HEK293 (cell line): ENCODE results near the gene SPATA4.

ENCODE experiments used
- CTCF ChIA-PET: fragments of 350-600 bp; formaldehyde crosslinking; extraction: SDS; loops from one replicate; lab custom pipeline; 2021; ENCODE audit warnings: antibody characterized with exemption; lab: Yijun Ruan, JAX
- POLR2A ChIA-PET: fragments of 300-600 bp; formaldehyde crosslinking; extraction: SDS; loops from one replicate; lab custom pipeline; 2020; ENCODE audit warnings: antibody characterized with exemption, inconsistent platforms; lab: Yijun Ruan, JAX
- H3K27ac ChIP-seq: fragments of 200-500 bp; sonication (Bioruptor generic); 2 replicates; pipeline ENCODE4 v1.5.1; 2014; ENCODE audit warnings: low read depth, low read length, control low read depth, inconsistent platforms; ENCODE audit errors: extremely low read depth
- H3K36me3 ChIP-seq, 2 experiments: fragments of 200-500 bp in 1 of 2; sonication (Bioruptor generic) in 1 of 2; 1 replicate in 1 of 2; 2 replicates in 1 of 2; pipeline ENCODE4 v1.5.1; 2014 to 2017; ENCODE audit warnings: inconsistent platforms in 2 of 2, low read length in 2 of 2; ENCODE audit not compliant: control insufficient read depth in 2 of 2, insufficient read depth in 1 of 2
- H3K4me1 ChIP-seq: fragments of 200-500 bp; sonication (Bioruptor generic); 2 replicates; pipeline ENCODE4 v1.5.1; 2014; ENCODE audit warnings: mild to moderate bottlenecking, low read length, inconsistent platforms; ENCODE audit not compliant: control insufficient read depth, insufficient read depth
- H3K4me3 ChIP-seq: 2 replicates; pipeline ENCODE4 v1.5.1; 2011; ENCODE audit warnings: low read depth, mild to moderate bottlenecking, control low read depth, low read length, moderate library complexity
- H3K9me3 ChIP-seq: fragments of 200-500 bp; sonication (Bioruptor generic); 2 replicates; pipeline ENCODE4 v1.5.1; 2014; ENCODE audit warnings: low read depth, low read length, inconsistent platforms; ENCODE audit not compliant: control insufficient read depth, insufficient read depth
- KLF10 ChIP-seq: fragments of 450-650 bp; IDR thresholded peaks from 2 replicates; pipeline ENCODE4 v1.5.1; 2018; ENCODE audit warnings: missing biosample characterization, mild to moderate bottlenecking, missing genetic modification characterization
- MZF1 ChIP-seq: fragments of 450-650 bp; formaldehyde crosslinking; IDR thresholded peaks from 2 replicates; pipeline ENCODE4 v1.5.1; 2017; ENCODE audit warnings: missing biosample characterization, missing genetic modification characterization, borderline replicate concordance
- SALL2 ChIP-seq: fragments of 450-650 bp; formaldehyde crosslinking; IDR thresholded peaks from 2 replicates; pipeline ENCODE4 v1.5.0; 2017; ENCODE audit warnings: missing biosample characterization, mild to moderate bottlenecking, missing genetic modification characterization, borderline replicate concordance
- SP7 ChIP-seq: fragments of 450-650 bp; formaldehyde crosslinking; IDR thresholded peaks from 2 replicates; pipeline ENCODE4 v1.5.1; 2016; ENCODE audit warnings: missing biosample characterization, missing genetic modification characterization
- ZBTB1 ChIP-seq: fragments of 450-650 bp; formaldehyde crosslinking; IDR thresholded peaks from 2 replicates; pipeline ENCODE4 v1.5.1; 2016; ENCODE audit warnings: missing biosample characterization, missing genetic modification characterization
- ZNF114 ChIP-seq: fragments of 450-650 bp; formaldehyde crosslinking; IDR thresholded peaks from 2 replicates; pipeline ENCODE4 v1.5.0; 2017; ENCODE audit warnings: missing biosample characterization, missing genetic modification characterization
- ZNF16 ChIP-seq: fragments of 450-650 bp; formaldehyde crosslinking; IDR thresholded peaks from 2 replicates; pipeline ENCODE4 v1.5.1; 2016; ENCODE audit warnings: low read depth, missing biosample characterization, missing genetic modification characterization
- ZNF175 ChIP-seq: fragments of 450-650 bp; formaldehyde crosslinking; IDR thresholded peaks from 2 replicates; pipeline ENCODE4 v1.5.1; 2016; ENCODE audit warnings: missing biosample characterization, missing genetic modification characterization
- ZNF266 ChIP-seq: fragments of 450-650 bp; formaldehyde crosslinking; IDR thresholded peaks from 2 replicates; pipeline ENCODE4 v1.5.1; 2016; ENCODE audit warnings: missing biosample characterization, missing genetic modification characterization, low read depth
- ZNF302 ChIP-seq: fragments of 450-650 bp; formaldehyde crosslinking; IDR thresholded peaks from 2 replicates; pipeline ENCODE4 v1.5.1; 2016; ENCODE audit warnings: missing biosample characterization, missing genetic modification characterization, low read depth
- ZNF366 ChIP-seq: fragments of 450-650 bp; formaldehyde crosslinking; conservative IDR thresholded peaks from 2 replicates; pipeline ENCODE4 v1.5.1; 2016; ENCODE audit warnings: missing biosample characterization, missing genetic modification characterization
- ZNF501 ChIP-seq: fragments of 450-650 bp; formaldehyde crosslinking; IDR thresholded peaks from 2 replicates; pipeline ENCODE4 v1.5.1; 2016; ENCODE audit warnings: missing biosample characterization, missing genetic modification characterization
- ZNF510 ChIP-seq: fragments of 450-650 bp; formaldehyde crosslinking; IDR thresholded peaks from 2 replicates; pipeline ENCODE4 v1.5.1; 2018; ENCODE audit warnings: mild to moderate bottlenecking, missing genetic modification characterization, missing biosample characterization; ENCODE audit not compliant: insufficient replicate concordance
- ZNF544 ChIP-seq: fragments of 450-650 bp; formaldehyde crosslinking; IDR thresholded peaks from 2 replicates; pipeline ENCODE4 v1.5.0; 2017; ENCODE audit warnings: missing biosample characterization, missing genetic modification characterization
- ZNF558 ChIP-seq: fragments of 450-650 bp; formaldehyde crosslinking; IDR thresholded peaks from 2 replicates; pipeline ENCODE4 v1.5.1; 2016; ENCODE audit warnings: missing biosample characterization, missing genetic modification characterization
- ZNF768 ChIP-seq: fragments of 450-650 bp; formaldehyde crosslinking; IDR thresholded peaks from 2 replicates; pipeline ENCODE4 v1.5.1; 2018; ENCODE audit warnings: missing biosample characterization, mild to moderate bottlenecking, missing genetic modification characterization
- ZSCAN23 ChIP-seq: fragments of 450-650 bp; formaldehyde crosslinking; IDR thresholded peaks from 2 replicates; pipeline ENCODE4 v1.5.1; 2016; ENCODE audit warnings: missing biosample characterization, missing genetic modification characterization
- TF ChIP-seq, protein P1 (sequence below): fragments of 450-650 bp; formaldehyde crosslinking; IDR thresholded peaks from 2 replicates; pipeline ENCODE4 v1.5.1; 2016; ENCODE audit warnings: missing biosample characterization, missing genetic modification characterization, low read depth
- TF ChIP-seq, protein P2 (sequence below): fragments of 450-650 bp; formaldehyde crosslinking; IDR thresholded peaks from 2 replicates; pipeline ENCODE4 v1.5.1; 2016; ENCODE audit warnings: missing biosample characterization, missing genetic modification characterization
- TF ChIP-seq, protein P3 (sequence below): fragments of 450-650 bp; formaldehyde crosslinking; IDR thresholded peaks from 2 replicates; pipeline ENCODE4 v1.5.1; 2016; ENCODE audit warnings: missing biosample characterization, missing genetic modification characterization
- TF ChIP-seq, protein P4 (sequence below): fragments of 450-650 bp; formaldehyde crosslinking; conservative IDR thresholded peaks from 2 replicates; pipeline ENCODE4 v1.5.1; 2016; ENCODE audit warnings: low read depth, missing biosample characterization, missing genetic modification characterization
- TF ChIP-seq, protein P5 (sequence below): fragments of 450-650 bp; IDR thresholded peaks from 2 replicates; pipeline ENCODE4 v1.5.1; 2018; ENCODE audit warnings: missing biosample characterization, mild to moderate bottlenecking, missing genetic modification characterization

The SPATA4 gene

DNA sequence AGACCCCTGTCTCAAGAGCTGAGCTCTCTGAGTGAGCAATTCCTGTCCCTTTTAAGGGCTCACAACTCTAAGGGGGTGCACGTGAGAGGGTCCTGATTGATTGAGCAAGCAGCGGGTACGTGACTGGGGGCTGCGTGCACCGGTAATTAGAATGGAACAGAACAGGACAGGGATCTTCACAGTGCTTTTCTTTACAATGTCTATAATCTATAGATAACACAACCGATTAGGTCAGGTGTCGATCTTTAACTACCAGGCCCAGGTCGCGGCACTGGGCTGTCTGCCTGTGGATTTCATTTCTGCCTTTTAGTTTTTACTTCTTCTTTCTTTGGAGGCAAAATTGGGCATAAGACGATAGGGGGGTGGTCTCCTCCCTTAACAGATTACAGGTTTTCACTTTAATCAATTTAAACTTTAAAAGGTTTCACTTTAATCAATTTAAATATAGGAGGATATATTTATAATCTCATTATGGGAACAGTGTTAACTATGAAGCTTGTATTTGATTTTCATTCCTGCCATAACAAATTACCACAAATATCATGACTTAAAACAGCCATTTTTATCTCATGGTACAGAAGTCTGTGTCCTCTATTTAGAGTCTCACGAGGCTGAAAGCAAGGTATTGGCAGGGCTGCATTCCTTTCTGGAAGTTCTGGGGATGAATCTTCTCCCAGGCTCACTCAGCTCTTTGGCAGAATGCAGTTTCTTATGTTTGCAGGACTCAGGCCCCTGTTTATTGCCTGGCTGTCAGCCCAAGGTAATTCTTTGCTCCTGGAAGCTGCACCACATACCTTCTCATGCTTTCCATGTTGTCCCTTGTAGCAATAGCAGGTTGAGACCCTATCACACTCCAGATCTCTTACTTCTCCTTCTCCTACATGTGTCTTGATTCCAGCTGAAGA lies 5.2 kb downstream of the SPATA4 start:
- TF ChIP-seq ZNF302 (tag by site-specific recombination) = no peak
- TF ChIP-seq, protein P1, sequence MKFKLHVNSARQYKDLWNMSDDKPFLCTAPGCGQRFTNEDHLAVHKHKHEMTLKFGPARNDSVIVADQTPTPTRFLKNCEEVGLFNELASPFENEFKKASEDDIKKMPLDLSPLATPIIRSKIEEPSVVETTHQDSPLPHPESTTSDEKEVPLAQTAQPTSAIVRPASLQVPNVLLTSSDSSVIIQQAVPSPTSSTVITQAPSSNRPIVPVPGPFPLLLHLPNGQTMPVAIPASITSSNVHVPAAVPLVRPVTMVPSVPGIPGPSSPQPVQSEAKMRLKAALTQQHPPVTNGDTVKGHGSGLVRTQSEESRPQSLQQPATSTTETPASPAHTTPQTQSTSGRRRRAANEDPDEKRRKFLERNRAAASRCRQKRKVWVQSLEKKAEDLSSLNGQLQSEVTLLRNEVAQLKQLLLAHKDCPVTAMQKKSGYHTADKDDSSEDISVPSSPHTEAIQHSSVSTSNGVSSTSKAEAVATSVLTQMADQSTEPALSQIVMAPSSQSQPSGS (tag by site-specific recombination) = no peak
- no peak for TF ChIP-seq ZNF16 (tag by site-specific recombination)
- no peak for TF ChIP-seq ZSCAN23
- TF ChIP-seq ZNF175 (tag by site-specific recombination) = no peak
- no peak for TF ChIP-seq ZNF266
- no peak for TF ChIP-seq SP7 (tag by site-specific recombination)
- TF ChIP-seq ZNF366 (tag by site-specific recombination) = no peak
- TF ChIP-seq, protein P2, sequence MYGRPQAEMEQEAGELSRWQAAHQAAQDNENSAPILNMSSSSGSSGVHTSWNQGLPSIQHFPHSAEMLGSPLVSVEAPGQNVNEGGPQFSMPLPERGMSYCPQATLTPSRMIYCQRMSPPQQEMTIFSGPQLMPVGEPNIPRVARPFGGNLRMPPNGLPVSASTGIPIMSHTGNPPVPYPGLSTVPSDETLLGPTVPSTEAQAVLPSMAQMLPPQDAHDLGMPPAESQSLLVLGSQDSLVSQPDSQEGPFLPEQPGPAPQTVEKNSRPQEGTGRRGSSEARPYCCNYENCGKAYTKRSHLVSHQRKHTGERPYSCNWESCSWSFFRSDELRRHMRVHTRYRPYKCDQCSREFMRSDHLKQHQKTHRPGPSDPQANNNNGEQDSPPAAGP (tag by site-specific recombination) = no peak
- TF ChIP-seq KLF10 (tag by site-specific recombination) = no peak
- no peak for TF ChIP-seq ZNF510
- no peak for TF ChIP-seq ZNF544 (tag by site-specific recombination)
- TF ChIP-seq ZBTB1 (tag by site-specific recombination) = no peak
- no peak for TF ChIP-seq MZF1
- TF ChIP-seq ZNF768 (tag by site-specific recombination) = no peak
- TF ChIP-seq ZNF558 = no peak
- TF ChIP-seq ZNF114 (tag by site-specific recombination) = no peak
- TF ChIP-seq, protein P3, sequence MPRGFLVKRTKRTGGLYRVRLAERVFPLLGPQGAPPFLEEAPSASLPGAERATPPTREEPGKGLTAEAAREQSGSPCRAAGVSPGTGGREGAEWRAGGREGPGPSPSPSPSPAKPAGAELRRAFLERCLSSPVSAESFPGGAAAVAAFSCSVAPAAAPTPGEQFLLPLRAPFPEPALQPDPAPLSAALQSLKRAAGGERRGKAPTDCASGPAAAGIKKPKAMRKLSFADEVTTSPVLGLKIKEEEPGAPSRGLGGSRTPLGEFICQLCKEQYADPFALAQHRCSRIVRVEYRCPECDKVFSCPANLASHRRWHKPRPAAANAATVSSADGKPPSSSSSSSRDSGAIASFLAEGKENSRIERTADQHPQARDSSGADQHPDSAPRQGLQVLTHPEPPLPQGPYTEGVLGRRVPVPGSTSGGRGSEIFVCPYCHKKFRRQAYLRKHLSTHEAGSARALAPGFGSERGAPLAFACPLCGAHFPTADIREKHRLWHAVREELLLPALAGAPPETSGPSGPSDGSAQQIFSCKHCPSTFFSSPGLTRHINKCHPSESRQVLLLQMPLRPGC (tag by site-specific recombination) = no peak
- TF ChIP-seq, all 188 proteins: peak for 0
- ChIA-PET POLR2A (no interaction called here), CTCF (no interaction called here)
- Histone ChIP-seq H3K27ac (no peak overlapping the region), H3K4me1 (peaks cover 12% of the 10 kb centered on the region), H3K9me3 (no peaks in the 10 kb centered on the region), H3K4me3 (no peak overlapping the region), H3K36me3 (no peaks in the 10 kb centered on the region)

DNA sequence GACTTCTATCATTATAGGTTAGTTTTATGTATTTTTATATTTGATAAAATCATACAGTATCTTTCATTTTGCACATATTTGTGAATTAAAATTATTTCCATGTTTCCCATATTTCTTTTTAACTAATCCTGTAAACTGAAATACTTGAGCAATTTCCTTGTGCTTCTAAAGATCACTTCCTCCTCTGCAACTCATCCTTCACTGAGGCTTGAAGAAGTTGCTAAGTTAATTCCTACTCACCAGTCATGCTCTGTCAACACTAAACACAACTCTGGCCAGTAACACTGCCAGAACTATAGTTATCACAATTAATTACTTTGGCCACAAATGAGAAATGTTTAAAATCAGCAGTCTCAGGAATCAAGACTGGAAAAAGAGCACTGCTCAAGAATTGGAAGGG lies 6.7 kb downstream of the SPATA4 start:
- Histone ChIP-seq H3K4me1 (peaks cover 12% of the 10 kb centered on the region), H3K27ac (no peak overlapping the region), H3K9me3 (no peaks in the 10 kb centered on the region), H3K4me3 (no peak overlapping the region), H3K36me3 (no peaks in the 10 kb centered on the region)
- ChIA-PET POLR2A (no interaction called here), CTCF (no interaction called here)
- TF ChIP-seq, protein P4, sequence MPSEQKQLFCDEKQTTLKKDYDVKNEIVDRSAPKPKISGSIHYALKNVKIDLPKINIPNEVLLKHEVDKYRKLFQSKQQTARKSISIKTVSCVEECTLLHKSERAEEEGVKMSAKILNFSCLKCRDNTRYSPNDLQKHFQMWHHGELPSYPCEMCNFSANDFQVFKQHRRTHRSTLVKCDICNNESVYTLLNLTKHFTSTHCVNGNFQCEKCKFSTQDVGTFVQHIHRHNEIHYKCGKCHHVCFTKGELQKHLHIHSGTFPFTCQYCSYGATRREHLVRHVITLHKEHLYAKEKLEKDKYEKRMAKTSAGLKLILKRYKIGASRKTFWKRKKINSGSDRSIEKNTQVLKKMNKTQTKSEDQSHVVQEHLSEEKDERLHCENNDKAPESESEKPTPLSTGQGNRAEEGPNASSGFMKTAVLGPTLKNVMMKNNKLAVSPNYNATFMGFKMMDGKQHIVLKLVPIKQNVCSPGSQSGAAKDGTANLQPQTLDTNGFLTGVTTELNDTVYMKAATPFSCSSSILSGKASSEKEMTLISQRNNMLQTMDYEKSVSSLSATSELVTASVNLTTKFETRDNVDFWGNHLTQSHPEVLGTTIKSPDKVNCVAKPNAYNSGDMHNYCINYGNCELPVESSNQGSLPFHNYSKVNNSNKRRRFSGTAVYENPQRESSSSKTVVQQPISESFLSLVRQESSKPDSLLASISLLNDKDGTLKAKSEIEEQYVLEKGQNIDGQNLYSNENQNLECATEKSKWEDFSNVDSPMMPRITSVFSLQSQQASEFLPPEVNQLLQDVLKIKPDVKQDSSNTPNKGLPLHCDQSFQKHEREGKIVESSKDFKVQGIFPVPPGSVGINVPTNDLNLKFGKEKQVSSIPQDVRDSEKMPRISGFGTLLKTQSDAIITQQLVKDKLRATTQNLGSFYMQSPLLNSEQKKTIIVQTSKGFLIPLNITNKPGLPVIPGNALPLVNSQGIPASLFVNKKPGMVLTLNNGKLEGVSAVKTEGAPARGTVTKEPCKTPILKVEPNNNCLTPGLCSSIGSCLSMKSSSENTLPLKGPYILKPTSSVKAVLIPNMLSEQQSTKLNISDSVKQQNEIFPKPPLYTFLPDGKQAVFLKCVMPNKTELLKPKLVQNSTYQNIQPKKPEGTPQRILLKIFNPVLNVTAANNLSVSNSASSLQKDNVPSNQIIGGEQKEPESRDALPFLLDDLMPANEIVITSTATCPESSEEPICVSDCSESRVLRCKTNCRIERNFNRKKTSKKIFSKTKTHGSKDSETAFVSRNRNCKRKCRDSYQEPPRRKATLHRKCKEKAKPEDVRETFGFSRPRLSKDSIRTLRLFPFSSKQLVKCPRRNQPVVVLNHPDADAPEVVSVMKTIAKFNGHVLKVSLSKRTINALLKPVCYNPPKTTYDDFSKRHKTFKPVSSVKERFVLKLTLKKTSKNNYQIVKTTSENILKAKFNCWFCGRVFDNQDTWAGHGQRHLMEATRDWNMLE (tag by site-specific recombination) = no peak
- TF ChIP-seq ZNF501 (tag by site-specific recombination) (no peak), SALL2 (no peak)
- TF ChIP-seq, protein P5, sequence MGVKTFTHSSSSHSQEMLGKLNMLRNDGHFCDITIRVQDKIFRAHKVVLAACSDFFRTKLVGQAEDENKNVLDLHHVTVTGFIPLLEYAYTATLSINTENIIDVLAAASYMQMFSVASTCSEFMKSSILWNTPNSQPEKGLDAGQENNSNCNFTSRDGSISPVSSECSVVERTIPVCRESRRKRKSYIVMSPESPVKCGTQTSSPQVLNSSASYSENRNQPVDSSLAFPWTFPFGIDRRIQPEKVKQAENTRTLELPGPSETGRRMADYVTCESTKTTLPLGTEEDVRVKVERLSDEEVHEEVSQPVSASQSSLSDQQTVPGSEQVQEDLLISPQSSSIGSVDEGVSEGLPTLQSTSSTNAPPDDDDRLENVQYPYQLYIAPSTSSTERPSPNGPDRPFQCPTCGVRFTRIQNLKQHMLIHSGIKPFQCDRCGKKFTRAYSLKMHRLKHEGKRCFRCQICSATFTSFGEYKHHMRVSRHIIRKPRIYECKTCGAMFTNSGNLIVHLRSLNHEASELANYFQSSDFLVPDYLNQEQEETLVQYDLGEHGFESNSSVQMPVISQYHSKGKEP = no peak
